GM19438 (cell line): Measurements from ENCODE around the gene ALDH1A1.

Experiments
- ATAC-seq: cut with Tn5 transposase; IDR thresholded peaks from one replicate; pipeline ENCODE4 v1.9.1; 2021; ENCODE audit warnings: low read depth; ENCODE audit not compliant: unreplicated experiment

Gene ALDH1A1

DNA sequence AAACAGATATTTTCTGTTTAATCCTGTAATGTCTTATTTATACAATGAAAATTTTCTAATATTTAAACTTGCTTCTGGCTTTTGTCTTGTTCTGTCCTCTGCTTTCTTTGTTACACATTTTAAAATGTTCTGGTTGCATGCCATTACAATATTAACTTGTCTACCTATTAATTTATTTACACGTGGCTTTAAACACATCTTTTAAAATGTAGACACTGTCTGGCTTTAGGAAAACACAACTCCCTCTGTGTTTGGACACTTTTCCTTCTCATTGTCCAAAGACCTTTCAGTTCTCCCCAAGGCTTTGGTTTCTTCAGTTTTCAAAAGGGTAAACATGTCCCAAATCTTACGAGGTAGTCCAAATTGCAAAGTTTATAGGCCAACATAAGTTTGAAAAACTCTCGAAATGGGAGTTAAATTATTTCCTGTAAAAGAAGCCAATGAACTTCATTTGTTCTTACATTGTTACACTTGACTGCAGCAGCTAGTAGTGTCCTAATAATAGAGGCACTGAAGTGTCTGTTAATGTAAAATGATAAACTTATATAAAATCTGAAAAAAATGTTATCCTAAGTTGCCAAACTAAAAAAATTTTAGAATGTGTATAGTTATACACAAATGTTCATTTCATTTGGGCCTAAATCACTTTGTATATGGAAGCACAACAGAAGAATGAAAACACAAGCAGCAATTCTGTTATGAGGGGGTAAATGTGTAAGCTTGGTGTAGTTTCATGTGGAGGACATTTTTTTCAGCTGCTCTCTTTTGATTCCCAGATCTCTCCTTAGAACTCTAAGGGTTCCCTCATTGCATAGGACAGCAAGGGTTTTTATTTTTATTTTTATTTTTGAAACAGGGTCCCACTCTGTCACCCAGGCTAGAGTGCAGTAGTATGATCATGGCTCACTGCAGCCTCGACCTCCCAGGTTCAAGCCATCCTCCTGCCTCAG is 53.8 kb downstream of the ALDH1A1 start:
- no peak for ATAC-seq

DNA sequence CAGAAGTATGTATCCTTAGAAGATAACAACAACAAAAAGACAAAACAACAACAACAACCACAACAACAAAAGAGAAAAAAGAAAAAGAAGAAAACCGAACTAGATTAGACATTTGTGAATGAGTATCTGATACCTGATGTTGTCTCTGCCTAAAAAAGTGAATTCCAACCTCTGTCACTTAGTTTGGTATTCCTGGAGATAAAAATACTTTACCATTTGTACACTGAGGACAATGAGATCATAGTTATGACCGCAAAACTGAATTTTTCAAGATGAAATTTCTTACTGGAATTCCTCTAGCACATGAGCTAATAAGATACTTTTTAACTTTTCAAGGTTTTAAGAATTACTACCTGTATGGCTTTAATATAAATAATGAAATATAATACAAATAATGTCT is 54.5 kb downstream of the ALDH1A1 start:
- ATAC-seq, result no peak

DNA sequence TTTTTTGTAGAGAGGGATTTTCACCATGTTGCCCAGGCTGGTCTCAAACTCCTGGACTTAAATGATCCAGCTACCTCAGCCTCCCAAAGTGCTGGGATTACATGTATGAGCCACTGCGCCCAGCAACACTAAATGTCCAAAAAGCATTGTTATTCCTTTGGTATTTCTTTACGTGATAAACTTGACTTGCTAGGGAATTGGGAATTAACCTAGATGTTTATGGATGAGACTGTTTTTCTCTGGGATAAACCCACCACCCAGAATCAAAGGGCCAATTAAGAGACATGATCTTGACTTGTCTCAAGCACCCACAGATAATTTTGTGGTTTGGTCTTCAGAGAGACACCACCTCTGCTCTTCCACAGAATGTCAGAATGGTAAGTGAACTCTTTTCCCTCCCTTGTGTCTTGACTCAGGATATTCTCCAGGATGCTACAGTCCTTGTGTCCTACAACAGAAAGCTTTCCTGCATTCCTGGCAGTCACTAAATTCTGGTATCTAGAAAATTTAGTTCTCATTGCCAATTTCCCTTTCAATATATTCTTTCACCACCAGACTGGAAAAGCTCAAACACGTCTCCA is 55.7 kb downstream of the ALDH1A1 start:
- no peak for ATAC-seq

DNA sequence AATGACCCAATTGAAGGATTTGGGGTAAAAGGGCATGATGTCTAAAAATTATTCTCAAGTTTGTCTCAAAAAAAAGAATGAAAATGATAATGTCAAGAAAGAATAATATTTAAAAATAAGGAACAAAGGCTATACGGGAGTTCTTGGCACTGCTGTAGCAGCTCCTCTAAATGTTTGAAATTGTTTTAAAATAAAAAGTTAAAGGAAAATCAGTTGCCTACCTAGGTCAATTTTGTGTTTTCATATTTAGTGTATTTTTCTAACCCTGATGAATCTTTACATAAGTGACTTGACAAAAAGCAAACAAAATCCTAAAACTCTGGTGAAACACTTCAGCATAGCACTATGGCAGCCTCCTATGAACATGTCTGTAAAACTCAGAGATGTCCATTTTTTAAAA is 56.4 kb downstream of the ALDH1A1 start:
- ATAC-seq, result no peak

DNA sequence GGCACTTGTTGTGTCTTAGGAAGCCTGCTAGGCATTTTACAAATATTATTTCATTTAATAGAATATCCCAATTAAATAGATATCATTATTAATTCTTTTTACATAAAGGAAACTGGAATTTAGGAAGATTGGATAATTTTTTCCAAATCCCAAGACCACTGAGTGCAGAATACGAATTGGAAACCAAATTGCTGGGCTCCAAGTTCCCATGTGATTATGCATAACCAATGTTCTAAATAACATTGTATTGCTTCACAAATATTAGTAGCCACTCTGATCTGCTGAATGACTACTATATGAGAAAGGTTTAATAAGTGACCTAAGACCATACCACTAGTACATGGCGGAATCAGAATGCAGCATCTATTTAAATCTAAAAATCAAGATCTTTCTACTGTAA is 57.7 kb downstream of the ALDH1A1 start:
- no peak for ATAC-seq

DNA sequence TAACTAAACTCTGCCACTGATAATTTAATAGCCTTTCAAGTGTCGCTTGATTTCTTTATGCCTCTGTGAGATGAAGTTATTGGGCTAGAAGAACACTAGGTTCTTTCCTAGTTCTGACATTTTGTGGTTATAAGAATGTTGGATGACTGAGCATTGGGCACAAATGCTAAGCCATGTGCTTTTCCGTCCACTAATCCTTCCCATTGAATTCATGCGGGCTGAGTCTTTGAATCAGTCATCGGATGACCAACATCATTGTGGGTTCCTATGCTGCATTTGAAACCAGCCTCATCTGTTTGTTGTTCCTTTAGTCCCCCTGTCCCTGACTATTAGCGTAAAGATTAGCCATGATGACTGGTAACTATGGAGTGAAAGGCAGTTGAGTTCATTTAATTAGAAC is 58.5 kb downstream of the ALDH1A1 start:
- no peak for ATAC-seq

DNA sequence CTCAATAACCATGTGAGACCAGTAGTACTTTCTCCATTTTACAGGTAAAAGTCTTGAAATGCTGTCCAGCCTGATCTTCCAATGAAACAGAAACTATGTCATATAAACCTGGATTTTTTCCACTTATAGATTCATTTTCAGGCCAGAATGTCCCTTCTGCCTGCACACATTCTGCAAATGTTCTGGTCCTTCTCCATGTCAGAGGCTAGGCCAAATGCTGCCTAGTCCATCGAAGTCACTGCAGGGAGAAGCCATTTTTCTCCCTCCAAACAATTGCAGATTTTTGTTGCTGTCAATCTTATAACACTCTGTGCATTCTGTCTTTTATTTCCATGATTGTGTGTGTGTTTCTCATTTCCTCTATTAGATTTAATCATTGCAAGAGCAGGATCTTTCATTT is 59.4 kb downstream of the ALDH1A1 start:
- no peak for ATAC-seq

DNA sequence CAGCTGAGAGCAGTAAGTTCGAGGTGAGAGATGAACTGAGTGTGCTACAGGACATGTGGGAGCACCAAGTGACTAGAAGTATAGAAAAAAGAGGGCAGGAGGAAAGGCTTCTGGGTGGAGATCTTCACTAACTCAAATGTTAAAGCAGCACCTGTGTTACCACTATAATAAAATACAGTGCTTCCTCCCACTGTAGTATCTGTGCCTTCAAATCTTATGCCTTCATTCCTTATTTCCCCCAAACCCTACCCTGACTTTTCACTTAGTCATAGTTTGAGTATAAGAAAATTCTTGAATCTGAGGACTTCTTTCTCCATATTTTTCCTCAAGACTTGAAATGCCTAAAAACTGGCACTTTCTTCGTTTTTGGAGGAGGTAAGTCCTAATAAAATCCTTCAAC is 61.8 kb downstream of the ALDH1A1 start:
- no peak for ATAC-seq

DNA sequence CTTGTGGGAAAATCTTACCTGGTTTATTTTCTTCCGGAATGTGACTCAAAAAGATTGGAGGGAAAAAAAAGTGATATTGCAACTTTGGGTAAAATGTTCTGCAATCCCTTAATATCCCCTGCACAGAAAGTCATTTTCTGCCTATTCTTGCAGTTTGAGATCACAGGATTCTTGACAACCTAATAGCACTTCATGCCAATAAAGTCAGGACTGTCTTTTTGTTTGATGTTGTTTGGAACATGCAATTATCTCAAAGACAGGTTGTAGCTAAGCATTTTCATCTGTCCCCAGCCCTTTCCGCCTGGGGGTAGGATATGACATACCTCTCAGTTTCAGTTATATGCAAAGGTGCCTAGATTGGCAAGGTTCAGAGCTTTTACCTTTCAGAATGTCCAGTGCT is 63.9 kb downstream of the ALDH1A1 start:
- no peak for ATAC-seq

DNA sequence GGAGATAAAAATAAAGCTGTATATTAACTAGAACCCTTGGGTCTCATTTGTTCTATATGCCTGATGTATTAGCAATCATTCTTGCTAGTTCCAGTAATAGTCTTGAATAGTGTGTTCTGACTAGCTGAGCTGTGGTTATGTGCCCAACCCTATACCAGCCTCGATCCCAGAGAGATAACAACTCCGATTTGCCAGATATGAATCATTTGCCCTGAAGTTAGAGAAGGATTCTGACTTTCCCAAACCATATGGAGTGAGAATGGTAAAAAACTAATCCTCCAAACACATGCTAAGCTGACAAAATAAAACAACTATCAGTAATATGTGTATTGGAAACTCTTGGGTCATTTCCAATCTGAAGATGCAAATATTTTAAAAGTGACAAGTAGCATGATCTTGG is 64.8 kb downstream of the ALDH1A1 start:
- no peak for ATAC-seq

DNA sequence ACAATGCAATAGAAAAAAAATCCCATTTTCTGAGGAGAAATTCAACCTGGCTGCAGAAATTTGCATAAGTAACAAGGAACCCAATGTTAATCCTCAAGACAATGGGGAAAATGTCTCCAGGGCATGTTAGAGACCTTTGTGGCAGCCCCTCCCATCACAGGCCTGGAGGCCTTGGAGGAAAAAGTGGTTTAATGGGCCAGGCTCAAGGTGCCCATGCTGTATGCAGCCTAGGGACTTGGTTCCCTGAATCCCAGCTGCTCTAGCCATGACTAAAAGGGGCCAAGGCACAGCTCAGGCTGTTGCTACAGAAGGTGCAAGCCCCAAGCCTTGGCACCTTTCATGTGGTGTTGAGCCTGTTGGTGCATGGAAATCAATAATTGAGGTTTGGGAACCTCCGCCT is 66.5 kb downstream of the ALDH1A1 start:
- ATAC-seq, result no peak

DNA sequence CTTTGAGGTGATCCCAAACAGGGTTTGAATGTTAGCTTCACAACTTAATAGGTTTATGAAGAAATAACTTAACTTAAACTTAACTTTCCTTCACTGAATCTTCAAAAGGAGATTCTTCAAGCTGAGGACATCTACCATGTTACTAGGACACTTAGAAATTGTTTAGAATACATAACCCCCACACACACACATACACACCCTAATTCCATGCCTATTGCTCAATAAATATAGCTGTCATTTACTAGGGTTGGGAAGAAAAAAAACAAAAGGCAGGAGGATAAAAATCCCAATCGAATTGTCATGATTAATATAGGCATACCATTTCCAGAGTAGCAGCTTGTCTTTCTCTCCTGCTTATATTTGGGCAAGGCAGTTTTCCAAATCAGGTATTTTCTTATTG is 68.3 kb downstream of the ALDH1A1 start:
- ATAC-seq, result no peak

DNA sequence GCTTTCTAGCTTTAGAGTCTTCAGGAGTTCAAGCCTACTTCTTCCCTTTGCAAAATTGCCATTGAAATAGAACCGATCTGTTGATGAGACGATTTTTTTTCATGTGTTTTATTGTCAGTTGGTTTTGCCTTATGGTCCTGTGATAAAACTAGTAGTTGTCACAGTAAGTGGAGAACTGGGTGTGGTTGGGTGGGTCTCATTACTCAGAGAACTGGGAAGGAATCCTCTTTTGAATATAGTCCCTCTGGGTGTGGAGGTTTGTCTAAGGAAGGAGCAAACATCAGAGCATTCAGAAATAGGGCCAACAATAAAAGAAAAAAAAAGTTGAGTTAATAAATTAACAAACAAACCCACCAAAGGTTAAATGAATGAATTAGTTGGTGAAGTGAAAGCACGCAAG is 69.0 kb downstream of the ALDH1A1 start:
- ATAC-seq, result no peak

DNA sequence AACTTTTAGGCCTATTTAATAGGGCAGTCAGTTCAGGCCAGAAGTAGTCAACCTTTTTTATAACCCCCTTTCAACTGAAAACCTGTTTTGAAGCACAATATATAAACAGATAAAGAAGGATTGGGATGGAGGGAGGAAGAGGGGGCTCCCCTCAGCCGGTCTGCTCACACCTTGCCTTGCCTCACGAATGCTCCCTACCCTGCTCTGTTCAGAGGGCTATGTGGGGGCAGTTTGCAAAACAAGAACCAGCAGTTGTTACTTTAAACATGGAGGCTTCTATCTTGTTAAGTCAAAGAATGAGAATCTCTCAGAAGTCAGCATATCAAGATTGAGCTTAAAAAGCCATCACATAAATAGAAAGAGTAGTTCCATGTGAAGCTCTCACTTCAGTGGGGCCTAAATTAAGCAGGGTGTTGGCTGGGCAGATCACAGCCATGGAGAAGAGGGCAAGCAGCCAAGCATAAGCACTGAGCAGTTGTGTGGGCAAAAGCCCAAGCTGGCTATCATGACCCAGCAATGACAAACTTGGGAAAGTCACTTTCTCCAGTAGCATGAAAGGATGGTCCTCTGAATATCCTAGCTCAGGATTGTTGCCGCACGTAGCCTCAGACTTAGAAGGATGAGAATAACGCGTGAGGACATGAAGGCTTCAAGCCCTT is 70.6 kb downstream of the ALDH1A1 start:
- no peak for ATAC-seq

DNA sequence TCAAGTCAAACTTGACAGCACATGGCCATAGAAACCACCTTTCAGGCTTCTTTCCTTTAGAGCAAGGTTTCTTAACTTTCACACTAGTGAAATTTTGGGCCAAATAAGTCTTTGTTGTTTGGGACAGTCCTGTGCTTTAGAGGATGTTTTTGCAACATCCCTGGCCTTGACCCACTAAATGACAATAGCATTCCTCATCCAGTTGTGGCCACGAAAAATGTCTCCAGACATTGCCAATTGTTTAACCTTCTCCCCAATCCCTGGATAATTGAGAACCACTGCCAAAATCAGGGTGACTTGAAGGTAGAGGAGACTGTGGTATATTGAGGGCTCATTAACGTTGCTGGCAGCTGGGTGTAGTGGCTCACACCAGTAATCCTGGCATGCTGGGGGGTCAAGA is 72.0 kb downstream of the ALDH1A1 start:
- no peak for ATAC-seq

DNA sequence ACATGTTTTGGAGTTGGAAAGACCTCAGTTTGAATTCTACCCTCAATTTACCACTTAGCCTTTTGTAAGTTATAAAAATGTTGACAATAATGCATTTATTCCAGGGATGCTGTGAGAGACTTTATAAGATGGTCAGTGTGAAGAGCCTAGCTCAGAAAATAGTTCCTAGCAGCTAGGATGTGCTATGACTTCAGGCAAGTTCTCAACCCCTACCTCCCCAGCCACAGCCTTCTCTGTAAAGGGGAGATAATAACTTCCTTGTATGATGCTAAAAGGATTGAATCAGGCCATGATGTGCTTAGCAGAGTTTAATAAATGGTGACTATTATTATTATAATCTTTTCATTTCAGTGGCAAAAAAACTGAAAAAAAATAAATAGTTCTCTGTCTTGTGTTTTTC is 77.6 kb downstream of the ALDH1A1 start:
- no peak for ATAC-seq

DNA sequence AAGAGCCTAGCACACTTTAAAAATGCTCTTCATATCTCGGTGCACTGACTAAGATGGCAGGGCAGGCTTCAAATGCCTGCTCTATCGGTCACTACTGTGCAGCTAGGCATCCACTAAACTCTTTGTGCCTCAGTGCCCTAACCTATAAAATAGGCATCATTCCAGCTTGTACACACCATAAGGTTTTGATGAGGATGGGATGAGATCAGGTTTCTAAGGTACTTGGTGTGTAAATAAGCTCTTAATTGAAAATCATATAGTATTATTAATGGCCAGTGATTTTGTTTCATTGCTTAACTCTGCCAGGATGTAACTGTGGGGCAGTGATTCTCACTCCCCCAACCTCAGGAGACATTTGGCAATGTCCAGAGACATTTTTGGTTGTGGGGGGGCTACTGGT is 78.5 kb downstream of the ALDH1A1 start:
- ATAC-seq, result no peak

DNA sequence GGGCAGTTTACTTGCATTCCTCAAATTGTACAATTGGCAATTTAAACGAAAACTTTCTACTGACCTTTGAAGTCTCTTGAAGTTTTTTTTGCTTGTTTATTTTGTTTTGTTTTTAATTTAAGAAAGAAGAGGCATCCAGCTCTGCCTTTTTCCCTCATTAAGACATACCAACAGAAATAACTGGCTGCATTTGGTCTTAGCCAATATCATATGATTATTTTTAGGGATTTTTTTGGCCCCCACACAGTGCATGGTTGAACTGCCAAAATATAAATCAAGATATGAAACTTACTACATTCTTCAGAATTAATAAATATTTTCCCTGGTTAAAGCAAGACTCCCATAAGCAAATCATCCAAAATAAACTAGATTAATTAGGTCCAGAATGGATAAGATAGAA is 79.4 kb downstream of the ALDH1A1 start:
- no peak for ATAC-seq

DNA sequence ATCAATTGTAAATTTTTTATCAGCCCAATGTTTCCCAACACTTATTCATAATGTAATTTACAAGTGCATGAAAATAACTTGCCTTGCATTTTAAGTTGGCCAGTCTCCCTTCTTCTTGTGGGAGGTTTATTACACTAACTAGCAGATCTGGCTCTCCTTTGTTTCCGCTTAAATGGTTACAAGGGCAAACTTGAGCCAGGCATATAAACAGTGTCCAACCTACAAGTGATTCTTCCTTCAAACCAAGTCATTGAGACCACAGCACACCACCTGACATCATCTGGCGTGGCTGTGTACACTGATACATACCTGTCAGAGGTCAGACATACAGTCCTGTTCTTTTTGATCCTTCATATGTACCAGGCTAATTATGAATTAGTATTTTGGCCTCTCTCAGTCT is 80.1 kb downstream of the ALDH1A1 start:
- no peak for ATAC-seq

DNA sequence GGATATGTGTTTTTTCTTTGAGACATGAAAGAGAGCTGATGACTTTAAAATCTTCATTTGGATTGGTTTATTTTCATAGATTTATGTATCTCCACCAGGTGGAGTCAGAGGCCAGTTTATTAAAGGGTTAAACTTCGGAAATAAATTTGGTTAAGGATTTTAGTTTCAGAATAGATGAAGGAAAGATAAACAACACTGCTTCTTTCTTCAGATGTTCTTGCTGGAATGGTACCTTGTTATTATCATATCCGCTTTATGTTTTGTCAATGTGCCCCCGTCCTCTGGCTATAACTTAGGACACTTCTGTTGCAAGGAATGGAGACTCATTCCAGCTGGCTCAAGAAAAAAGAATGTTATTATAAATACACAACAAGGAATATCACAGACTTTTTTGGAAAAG is 81.2 kb downstream of the ALDH1A1 start:
- ATAC-seq, result no peak

DNA sequence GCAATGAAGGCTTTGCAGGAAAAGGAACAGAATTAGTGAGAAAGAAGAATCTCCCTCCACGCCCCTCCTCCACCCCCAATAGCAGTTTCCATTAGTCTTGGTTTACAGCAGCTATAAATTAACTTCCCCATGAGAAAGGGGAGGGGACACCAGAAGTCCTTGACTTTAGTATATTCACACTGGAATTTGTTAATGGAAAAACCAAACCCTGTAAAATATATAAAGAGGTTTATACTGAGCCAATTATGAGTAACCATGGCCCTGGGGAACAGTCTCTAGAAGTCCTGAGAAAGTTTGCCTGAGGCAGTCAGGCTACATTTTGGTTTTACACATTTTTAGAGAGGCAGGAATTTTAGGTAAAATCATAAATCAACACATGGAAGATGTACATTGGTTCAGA is 88.5 kb downstream of the ALDH1A1 start:
- no peak for ATAC-seq
